ENCODE measurements around the gene PCDHB16. TPM values are rescaled to one million over a fixed set of nuclear protein-coding genes. Genes with fewer than 3 reads are reported as not detected.
"Not testable (repeated sequence)": the region's sequence is repeated elsewhere in the genome, so short reads cannot be mapped to it uniquely, and the experiment has no call there.

The PCDHB16 gene
- total RNA-seq, 2 experiments from 2014 or later, result not detected

- ATAC-seq (no peak), DNase-seq (no peak)
- Mint-ChIP-seq H3K27me3 (peaks cover 31% of the 10 kb centered on the region), H3K9me3 (peaks cover 16% of the 10 kb centered on the region), H3K4me3 (no peak overlapping the region), H3K4me1 (ENCODE audit: low read depth) (no peaks in the 10 kb centered on the region), H3K36me3 (ENCODE audit: low read depth) (peaks cover 17% of the 10 kb centered on the region), H3K27ac (no peak overlapping the region)
- POLR2A ChIA-PET, result interaction anchor here (0.5 kb wide), 1 partner anchor 656 kb away, joined by 3 read pairs; no protein-coding TSS in a partner anchor
- no peak for TF ChIP-seq CTCF (IDR thresholded peaks at IDR 0.05)
- CTCF ChIA-PET, result interaction anchor here (0.9 to 1.3 kb wide), 7 partner anchors 8 to 414 kb away, joined by 3 to 5 read pairs (median 3); partner anchors contain the start of gene PCDHB9
- intact Hi-C loops (cut with micrococcal nuclease), result no loop called here
Measured at GRCh38 chr5:141150224-141150992, 31.8 kb upstream of the PCDHB16 start.

- CTCF ChIA-PET, result interaction anchor here (1.2 kb wide), 1 partner anchor 333 kb away, joined by 5 read pairs; no protein-coding TSS in a partner anchor
- POLR2A ChIA-PET, result no interaction called here
- Mint-ChIP-seq H3K4me3 (no peak overlapping the region), H3K9me3 (peaks cover 18% of the 10 kb centered on the region), H3K27me3 (peaks cover 35% of the 10 kb centered on the region), H3K4me1 (ENCODE audit: low read depth) (no peaks in the 10 kb centered on the region), H3K36me3 (ENCODE audit: low read depth) (peaks cover 17% of the 10 kb centered on the region), H3K27ac (no peak overlapping the region)
- intact Hi-C loops (cut with micrococcal nuclease), result no loop called here
- ATAC-seq, result no peak
- DNase-seq, result no peak
- TF ChIP-seq CTCF (IDR thresholded peaks at IDR 0.05), result no peak
Measured at GRCh38 chr5:141150993-141151325, 31.2 kb upstream of the PCDHB16 start.

- H3K27ac Mint-ChIP-seq; H3K4me1 Mint-ChIP-seq (ENCODE audit: low read depth); DNase-seq; POLR2A ChIA-PET; ATAC-seq; CTCF ChIA-PET; intact Hi-C loops (cut with micrococcal nuclease); H3K4me3 Mint-ChIP-seq: not testable (repeated sequence)
- Mint-ChIP-seq H3K27me3 (peaks cover 38% of the 10 kb centered on the region), H3K9me3 (peaks cover 24% of the 10 kb centered on the region), H3K36me3 (ENCODE audit: low read depth) (peaks cover 17% of the 10 kb centered on the region)
Measured at GRCh38 chr5:141151632-141152031, 30.6 kb upstream of the PCDHB16 start.

- DNase-seq; CTCF ChIA-PET; intact Hi-C loops (cut with micrococcal nuclease); POLR2A ChIA-PET; H3K27ac Mint-ChIP-seq; H3K4me3 Mint-ChIP-seq; H3K4me1 Mint-ChIP-seq (ENCODE audit: low read depth); ATAC-seq: not testable (repeated sequence)
- Mint-ChIP-seq H3K36me3 (ENCODE audit: low read depth) (peaks cover 17% of the 10 kb centered on the region), H3K27me3 (peaks cover 39% of the 10 kb centered on the region), H3K9me3 (peaks cover 27% of the 10 kb centered on the region)
Measured at GRCh38 chr5:141152096-141152495, 30.1 kb upstream of the PCDHB16 start.

GRCh38 chr5:141155540-141156374, 26.4 kb upstream of the PCDHB16 start:
- H3K4me1 Mint-ChIP-seq (ENCODE audit: low read depth), result no peaks in the 10 kb centered on the region
- ChIA-PET POLR2A (no interaction called here), CTCF (interaction anchor here (0.9 to 1.5 kb wide), 9 partner anchors 10 to 300 kb away, joined by 3 to 4 read pairs (median 3); partner anchors contain the start of genes PCDHA10, PCDHB5 and PCDHB7)
- peaks cover 16% of the 10 kb centered on the region for H3K36me3 Mint-ChIP-seq (ENCODE audit: low read depth)
- no peak overlapping the region for H3K4me3 Mint-ChIP-seq
- TF ChIP-seq CTCF (IDR thresholded peaks at IDR 0.05), result no peak
- ATAC-seq (no peak), DNase-seq (no peak)
- H3K27me3 Mint-ChIP-seq, result peaks cover 36% of the 10 kb centered on the region
- intact Hi-C loops (cut with micrococcal nuclease), result no loop called here
- peaks cover 30% of the 10 kb centered on the region for H3K9me3 Mint-ChIP-seq
- no peak overlapping the region for H3K27ac Mint-ChIP-seq

- ATAC-seq; H3K27ac Mint-ChIP-seq; CTCF ChIA-PET; POLR2A ChIA-PET; H3K4me1 Mint-ChIP-seq (ENCODE audit: low read depth); DNase-seq; H3K36me3 Mint-ChIP-seq (ENCODE audit: low read depth); H3K4me3 Mint-ChIP-seq; intact Hi-C loops (cut with micrococcal nuclease): not testable (repeated sequence)
- Mint-ChIP-seq H3K9me3 (peaks cover 21% of the 10 kb centered on the region), H3K27me3 (peaks cover 26% of the 10 kb centered on the region)
Measured at GRCh38 chr5:141157356-141157755, 24.8 kb upstream of the PCDHB16 start.

- H3K36me3 Mint-ChIP-seq (ENCODE audit: low read depth); H3K4me1 Mint-ChIP-seq (ENCODE audit: low read depth); POLR2A ChIA-PET; H3K27ac Mint-ChIP-seq; intact Hi-C loops (cut with micrococcal nuclease); DNase-seq; ATAC-seq; H3K4me3 Mint-ChIP-seq: not testable (repeated sequence)
- H3K27me3 Mint-ChIP-seq, result peaks cover 25% of the 10 kb centered on the region
- CTCF ChIA-PET, result interaction anchor here (1.7 kb wide), 1 partner anchor 8 kb away, joined by 5 read pairs; the partner anchor contains the start of gene PCDHB6
- peaks cover 20% of the 10 kb centered on the region for H3K9me3 Mint-ChIP-seq
Measured at GRCh38 chr5:141157901-141158300, 24.3 kb upstream of the PCDHB16 start.
